Endothelial cell of umbilical vein (primary cell): ENCODE measurements around the gene MAP3K4. TPM values are rescaled to one million over a fixed set of nuclear protein-coding genes. Genes with fewer than 3 reads are reported as not detected.

ENCODE experiments used
- BruUV-seq: library from RNA; stranded (reverse); fragments of 400-500 nt; replicated peaks from 2 replicates; lab custom pipeline; 2021; lab: Mats Ljungman, UMichigan
- CTCF ChIA-PET: fragments of 300-600, 350-600 bp; sonication (Branson Sonifier 250); formaldehyde crosslinking; loops from one replicate; lab custom pipeline; 2021; ENCODE audit warnings: antibody characterized with exemption, inconsistent platforms; lab: Charles Lee
- POLR2A ChIA-PET: fragments of 300-600, 350-600 bp; sonication (Branson Sonifier 250); formaldehyde crosslinking; loops from one replicate; lab custom pipeline; 2021; ENCODE audit warnings: antibody characterized with exemption, inconsistent platforms; lab: Charles Lee
- DNase-seq: peaks from one replicate; pipeline ENCODE4 v3.0.0-alpha.2; 2011; ENCODE audit warnings: low read depth, low spot score
- FAIRE-seq: peaks from 2 replicates; lab custom pipeline; 2011; peaks lifted over from hg19 to GRCh38; lab: Jason Lieb, UNC
- H2AFZ ChIP-seq: 2 replicates; pipeline ENCODE4 v1.6.0; 2012; ENCODE audit warnings: low read depth, low read length, control low read depth, inconsistent platforms
- H3K27ac ChIP-seq: 2 replicates; pipeline ENCODE4 v1.5.1; 2011; ENCODE audit warnings: low read depth, mild to moderate bottlenecking, control low read depth, low read length, moderate library complexity; ENCODE audit not compliant: insufficient read depth
- H3K27me3 ChIP-seq, 2 experiments: 2 replicates each; pipeline versions ENCODE4 v1.6.0 to v1.6.1; 2011; ENCODE audit warnings: low read length in 2 of 2, mixed read lengths in 1 of 2; ENCODE audit not compliant: control insufficient read depth in 2 of 2, insufficient read depth in 2 of 2
- H3K36me3 ChIP-seq, 2 experiments: 2 replicates in 1 of 2; 3 replicates in 1 of 2; pipeline ENCODE4 v1.5.1; 2011; ENCODE audit warnings: low read length in 2 of 2, mild to moderate bottlenecking in 1 of 2, moderate library complexity in 1 of 2; ENCODE audit not compliant: control insufficient read depth in 2 of 2, insufficient read depth in 2 of 2; ENCODE audit errors: extremely low read depth in 1 of 2
- H3K4me1 ChIP-seq: 3 replicates; pipeline ENCODE4 v1.5.1; 2011; ENCODE audit warnings: mild to moderate bottlenecking, low read length; ENCODE audit not compliant: control insufficient read depth, insufficient read depth; ENCODE audit errors: extremely low read depth
- H3K4me2 ChIP-seq: 2 replicates; pipeline ENCODE4 v1.6.1; 2011; ENCODE audit warnings: low read length, control low read depth, mixed read lengths; ENCODE audit not compliant: insufficient read depth
- H3K4me3 ChIP-seq, 3 experiments: fragments of 200-600 bp in 1 of 3; sonication (generic), shearing (Covaris generic) in 1 of 3; replicated peaks in 1 of 3; 2 replicates each; pipeline ENCODE4 v1.5.1; 2011 to 2016; ENCODE audit warnings: control low read depth in 3 of 3, low read length in 3 of 3, mild to moderate bottlenecking in 2 of 3, inconsistent platforms in 1 of 3, low read depth in 1 of 3, moderate library complexity in 1 of 3; ENCODE audit not compliant: insufficient read depth in 1 of 3
- H3K79me2 ChIP-seq: 2 replicates; pipeline ENCODE4 v1.6.0; 2012; ENCODE audit warnings: low read length, inconsistent platforms; ENCODE audit not compliant: control insufficient read depth, insufficient read depth
- H3K9ac ChIP-seq: replicated peaks from 2 replicates; pipeline ENCODE3; 2011; ENCODE audit warnings: low read length, control low read depth; ENCODE audit not compliant: insufficient read depth; ENCODE audit errors: extremely low read depth
- H3K9me1 ChIP-seq: replicated peaks from 3 replicates; pipeline ENCODE4 v1.6.0; 2011; ENCODE audit warnings: mild to moderate bottlenecking, low read length; ENCODE audit not compliant: control insufficient read depth, insufficient read depth; ENCODE audit errors: extremely low read depth
- H3K9me3 ChIP-seq: replicated peaks from 2 replicates; pipeline ENCODE4 v1.5.1; 2012; ENCODE audit warnings: low read length, inconsistent platforms; ENCODE audit not compliant: control insufficient read depth, insufficient read depth
- H4K20me1 ChIP-seq: replicated peaks from 2 replicates; pipeline ENCODE3; 2011; ENCODE audit warnings: mild to moderate bottlenecking, low read length; ENCODE audit not compliant: control insufficient read depth, insufficient read depth; ENCODE audit errors: extremely low read depth
- EZH2 ChIP-seq: IDR thresholded peaks from 2 replicates; pipeline ENCODE4 v1.6.1; 2012; ENCODE audit warnings: borderline replicate concordance, low read depth, mild to moderate bottlenecking, moderate library complexity, low read length, inconsistent platforms; ENCODE audit not compliant: severe bottlenecking
- FOS ChIP-seq: IDR thresholded peaks from 2 replicates; pipeline ENCODE4 v1.6.1; 2011; ENCODE audit warnings: mild to moderate bottlenecking, low read length, moderate library complexity, borderline replicate concordance; ENCODE audit not compliant: insufficient read depth
- GATA2 ChIP-seq: IDR thresholded peaks from 2 replicates; pipeline ENCODE4 v1.7.0; 2011; ENCODE audit warnings: low read depth, mild to moderate bottlenecking, moderate library complexity, mixed read lengths, low read length; ENCODE audit not compliant: insufficient read length, insufficient read depth
- POLR2A ChIP-seq: IDR thresholded peaks from 2 replicates; pipeline ENCODE4 v1.6.1; 2012; ENCODE audit warnings: low read depth, mild to moderate bottlenecking, control low read depth, low read length
- dilution Hi-C: fragments of 300-500 bp; cut with MboI; formaldehyde crosslinking; loops from one replicate; pipeline ENCODE4 v1.15.0; 2019; ENCODE audit warnings: low sequenced_read_pairs; ENCODE audit not compliant: extremely low pct_ligation_motif_present
- intact Hi-C: fragments of 100-400 bp; cut with micrococcal nuclease; formaldehyde crosslinking; loops from one replicate; pipeline ENCODE4 v1.10.0; 2022
- polyA plus RNA-seq, 4 experiments: library from polyadenylated mRNA; depleted of rRNA in 3 of 4; stranded (reverse) in 3 of 4; unstranded in 1 of 4; fragments of >200 nt; gene quantifications; 2 replicates each; pipeline versions ENCODE4 v1.2.1 to v1.2.3, GENCODE V29; 2011 to 2012; ENCODE audit warnings: missing spikeins in 1 of 4
- total RNA-seq: library from RNA; stranded (reverse); gene quantifications from 2 replicates; pipeline ENCODE4 v1.2.3, GENCODE V29; 2021
- TF ChIP-seq, protein P1 (sequence below): IDR thresholded peaks from 2 replicates; pipeline ENCODE4 v1.6.1; 2011; ENCODE audit not compliant: insufficient read depth, insufficient read length
- TF ChIP-seq, protein P2 (sequence below), 2 donors: IDR thresholded peaks; 1 replicate in 1 of 2; 2 replicates in 1 of 2; pipeline ENCODE4 v1.5.1; 2011; ENCODE audit warnings: low read length in 2 of 2, mild to moderate bottlenecking in 2 of 2, moderate library complexity in 2 of 2, control low read depth in 1 of 2, inconsistent platforms in 1 of 2, low read depth in 1 of 2; ENCODE audit not compliant: insufficient read depth in 1 of 2; ENCODE audit errors: extremely low read depth in 1 of 2

The MAP3K4 gene
- total and polyA plus RNA-seq, 2 donors (not counting 3 experiments of a cell fraction or from before 2014, with no cell fraction given) = 10.8 to 42.3 TPM

GRCh38 chr6:161154796-161155335 lies 163.3 kb downstream of the MAP3K4 start:
- H3K27ac ChIP-seq = no peak overlapping the region
- DNase-seq (no peak), FAIRE-seq (no peak)
- no peaks in the 10 kb centered on the region for H3K4me1 ChIP-seq
- no peaks in the 10 kb centered on the region for H3K9me1 ChIP-seq
- TF ChIP-seq POLR2A (no peak), FOS (no peak), EZH2 (no peak), GATA2 (no peak)
- TF ChIP-seq, protein P1, sequence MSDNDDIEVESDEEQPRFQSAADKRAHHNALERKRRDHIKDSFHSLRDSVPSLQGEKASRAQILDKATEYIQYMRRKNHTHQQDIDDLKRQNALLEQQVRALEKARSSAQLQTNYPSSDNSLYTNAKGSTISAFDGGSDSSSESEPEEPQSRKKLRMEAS = no peak
- TF ChIP-seq, protein P2, sequence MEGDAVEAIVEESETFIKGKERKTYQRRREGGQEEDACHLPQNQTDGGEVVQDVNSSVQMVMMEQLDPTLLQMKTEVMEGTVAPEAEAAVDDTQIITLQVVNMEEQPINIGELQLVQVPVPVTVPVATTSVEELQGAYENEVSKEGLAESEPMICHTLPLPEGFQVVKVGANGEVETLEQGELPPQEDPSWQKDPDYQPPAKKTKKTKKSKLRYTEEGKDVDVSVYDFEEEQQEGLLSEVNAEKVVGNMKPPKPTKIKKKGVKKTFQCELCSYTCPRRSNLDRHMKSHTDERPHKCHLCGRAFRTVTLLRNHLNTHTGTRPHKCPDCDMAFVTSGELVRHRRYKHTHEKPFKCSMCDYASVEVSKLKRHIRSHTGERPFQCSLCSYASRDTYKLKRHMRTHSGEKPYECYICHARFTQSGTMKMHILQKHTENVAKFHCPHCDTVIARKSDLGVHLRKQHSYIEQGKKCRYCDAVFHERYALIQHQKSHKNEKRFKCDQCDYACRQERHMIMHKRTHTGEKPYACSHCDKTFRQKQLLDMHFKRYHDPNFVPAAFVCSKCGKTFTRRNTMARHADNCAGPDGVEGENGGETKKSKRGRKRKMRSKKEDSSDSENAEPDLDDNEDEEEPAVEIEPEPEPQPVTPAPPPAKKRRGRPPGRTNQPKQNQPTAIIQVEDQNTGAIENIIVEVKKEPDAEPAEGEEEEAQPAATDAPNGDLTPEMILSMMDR (IDR thresholded peaks at IDR 0.05; ENCODE audit: extremely low read depth in 1 of 2, insufficient read depth in 1 of 2, low read depth in 1 of 2, low read length in 2 of 2) = no peak
- no peak overlapping the region for H3K4me3 ChIP-seq
- intact Hi-C loops = no loop called here
- no peaks in the 10 kb centered on the region for H3K27me3 ChIP-seq
- no peaks in the 10 kb centered on the region for H3K79me2 ChIP-seq
- BruUV-seq = no TSS peak
- dilution Hi-C loops = no loop called here
- no peak overlapping the region for H2AFZ ChIP-seq
- CTCF ChIA-PET = interaction anchor here (1.0 to 7.8 kb wide), 2 partner anchors 217 to 224 kb away, joined by 3 to 142 read pairs; no protein-coding TSS in a partner anchor
- no peak overlapping the region for H3K9ac ChIP-seq
- no peaks in the 10 kb centered on the region for H3K9me3 ChIP-seq
- POLR2A ChIA-PET = no interaction called here
- peaks cover 0 to 2% of the 10 kb centered on the region in 2 experiments for H3K36me3 ChIP-seq
- H3K4me2 ChIP-seq = no peak overlapping the region
- H4K20me1 ChIP-seq = no peaks in the 10 kb centered on the region
